DMS114 treated with DMSO at 0.1 percent for 48 hours (cell line): ENCODE measurements around the gene UBTFL1.
"Not testable (repeated sequence)": the region's sequence is repeated elsewhere in the genome, so short reads cannot be mapped to it uniquely, and the experiment has no call there.

Source experiments
- DNase-seq: peaks from one replicate; lab custom pipeline; 2025; ENCODE audit not compliant: unreplicated experiment; lab: John Stamatoyannopoulos, UW

Gene UBTFL1, protein sequence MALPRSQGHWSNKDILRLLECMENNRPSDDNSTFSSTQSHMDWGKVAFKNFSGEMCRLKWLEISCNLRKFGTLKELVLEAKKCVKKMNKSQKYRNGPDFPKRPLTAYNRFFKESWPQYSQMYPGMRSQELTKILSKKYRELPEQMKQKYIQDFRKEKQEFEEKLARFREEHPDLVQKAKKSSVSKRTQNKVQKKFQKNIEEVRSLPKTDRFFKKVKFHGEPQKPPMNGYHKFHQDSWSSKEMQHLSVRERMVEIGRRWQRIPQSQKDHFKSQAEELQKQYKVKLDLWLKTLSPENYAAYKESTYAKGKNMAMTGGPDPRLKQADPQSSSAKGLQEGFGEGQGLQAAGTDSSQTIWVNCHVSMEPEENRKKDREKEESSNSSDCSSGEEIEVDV

DNA sequence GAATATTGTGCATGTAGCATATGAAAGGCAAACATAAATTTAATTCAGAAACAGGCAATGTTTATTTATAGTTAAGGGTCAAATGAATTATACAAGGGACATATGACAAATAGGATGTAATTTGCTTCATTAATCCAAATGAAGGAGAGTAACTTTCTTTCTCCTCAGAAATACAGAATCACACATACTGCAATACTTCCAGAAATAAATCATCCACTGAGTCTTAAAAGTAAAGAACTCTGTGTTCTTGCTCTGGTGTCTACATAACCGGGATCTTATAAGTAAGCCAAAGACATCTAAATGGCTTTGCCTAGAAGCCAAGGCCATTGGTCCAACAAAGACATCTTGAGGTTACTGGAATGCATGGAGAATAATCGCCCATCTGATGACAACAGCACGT is at the start of gene UBTFL1:
TSS of gene UBTFL1 (plus strand) at position 301 of the 400 bp plus-strand sequence. CDS start at position 301, 0 bp downstream.
- DNase-seq: not testable (repeated sequence)

GRCh38 chr11:90051591-90052209 is 34.0 kb upstream of the UBTFL1 start:
- DNase-seq: not testable (repeated sequence)

- DNase-seq: not testable (repeated sequence)
Measured at GRCh38 chr11:90052311-90052710, 33.4 kb upstream of the UBTFL1 start.

- not testable (repeated sequence) for DNase-seq
Measured at GRCh38 chr11:90053545-90053944, 32.2 kb upstream of the UBTFL1 start.

GRCh38 chr11:90088731-90089130 is 3.0 kb downstream of the UBTFL1 start:
- DNase-seq: not testable (repeated sequence)

DNA sequence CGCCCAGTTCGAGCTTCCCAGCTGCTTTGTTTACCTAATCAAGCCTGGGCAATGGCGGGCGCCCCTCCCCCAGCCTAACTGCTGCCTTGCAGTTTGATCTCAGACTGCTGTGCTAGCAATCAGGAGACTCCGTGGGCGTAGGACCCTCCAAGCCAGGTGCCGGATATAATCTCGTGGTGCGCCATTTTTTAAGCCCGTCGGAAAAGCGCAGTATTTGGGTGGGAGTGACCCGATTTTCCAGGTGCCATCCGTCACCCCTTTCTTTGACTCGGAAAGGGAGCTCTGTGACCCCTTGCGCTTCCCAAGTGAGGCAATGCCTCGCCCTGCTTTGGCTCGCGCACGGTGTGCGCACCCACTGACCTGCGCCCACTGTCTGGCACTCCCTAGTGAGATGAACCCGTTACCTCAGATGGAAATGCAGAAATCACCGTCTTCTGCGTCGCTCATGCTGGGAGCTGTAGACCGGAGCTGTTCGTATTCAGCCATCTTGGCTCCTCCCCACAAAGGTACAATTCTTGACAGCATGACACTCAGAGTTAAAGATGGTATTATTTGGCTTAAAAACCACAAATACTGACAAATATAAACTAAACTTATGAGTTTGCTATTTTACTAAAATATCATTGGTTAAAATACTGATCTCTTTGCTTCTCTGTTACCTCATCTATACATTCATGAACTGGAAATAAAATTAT is 9.6 kb downstream of the UBTFL1 start:
- not testable (repeated sequence) for DNase-seq

- not testable (repeated sequence) for DNase-seq
Measured at GRCh38 chr11:90098261-90098660, 12.5 kb downstream of the UBTFL1 start.

DNA sequence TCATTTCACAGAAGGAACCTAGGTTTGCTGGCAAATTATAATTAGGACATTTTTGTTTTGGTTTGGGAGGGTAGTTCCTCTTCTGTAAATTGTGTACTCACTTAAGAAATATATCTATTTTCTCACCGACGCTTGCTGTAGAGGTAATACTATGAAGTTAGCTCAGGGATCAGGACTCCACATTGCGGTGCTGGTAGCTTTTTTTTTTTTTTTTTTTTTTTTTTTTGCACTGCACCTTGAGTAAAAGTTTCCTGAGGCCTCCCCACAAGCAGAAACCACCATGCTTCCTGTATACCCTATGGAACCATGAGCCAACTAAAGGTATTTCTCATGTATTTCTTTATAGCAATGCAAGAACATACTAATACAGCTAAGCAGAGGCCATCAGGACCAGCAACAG is 14.7 kb downstream of the UBTFL1 start:
- no peak for DNase-seq

DNA sequence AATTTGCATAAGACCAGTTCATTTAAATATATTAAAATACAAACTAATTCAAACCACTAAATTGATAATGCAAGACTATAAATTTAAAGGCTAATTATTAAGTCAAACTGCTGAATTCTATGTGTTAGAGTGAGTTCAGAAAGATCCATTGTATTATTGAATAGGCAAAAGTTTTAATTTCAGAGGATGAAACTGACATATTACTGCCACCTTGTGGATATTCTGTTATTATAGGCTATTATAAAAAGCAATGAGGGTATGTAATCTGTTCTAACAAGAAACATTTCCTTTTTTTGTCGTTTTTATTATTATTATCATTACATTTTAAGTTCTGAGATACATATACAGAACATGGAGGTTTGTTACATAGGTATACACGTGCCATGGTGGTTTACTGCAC is 27.8 kb downstream of the UBTFL1 start:
- no peak for DNase-seq

DNA sequence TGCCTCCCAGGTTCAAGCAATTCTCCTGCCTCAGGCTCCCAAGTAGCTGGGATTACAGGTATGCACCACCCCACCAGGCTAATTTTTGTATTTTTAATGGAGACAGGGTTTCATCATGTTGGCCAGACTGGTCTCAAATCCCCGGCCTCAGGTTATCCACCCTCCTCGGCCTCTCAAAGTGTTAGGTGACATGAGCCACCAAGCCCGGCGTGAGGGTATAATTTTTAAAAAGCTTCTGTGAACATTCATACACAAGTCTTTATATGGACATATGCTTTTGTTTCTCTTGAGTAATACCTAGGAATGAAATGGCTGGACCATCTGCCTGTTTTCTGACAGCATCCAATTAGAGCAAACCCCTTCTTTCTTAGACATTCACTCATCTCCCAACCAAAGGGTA is 34.4 kb downstream of the UBTFL1 start:
- no peak for DNase-seq

DNA sequence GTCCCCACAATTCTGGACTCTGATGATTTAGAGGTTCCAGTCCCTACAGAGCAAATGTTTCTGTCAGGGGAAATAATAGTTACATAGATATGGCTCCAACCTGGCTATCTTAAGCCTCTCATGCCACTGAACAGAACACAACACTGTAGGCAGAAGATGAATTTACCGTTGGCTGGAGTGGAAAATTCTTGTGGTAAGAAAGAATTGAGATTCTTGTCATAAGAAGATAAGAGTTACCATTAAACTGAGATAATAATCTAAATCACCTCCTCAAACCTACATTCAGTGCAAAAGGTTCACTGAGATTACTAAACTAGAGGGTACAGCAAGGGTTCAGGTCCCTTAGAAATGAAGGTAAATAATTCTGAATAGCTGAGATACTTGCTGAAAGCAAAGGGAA is 38.6 kb downstream of the UBTFL1 start:
- no peak for DNase-seq

DNA sequence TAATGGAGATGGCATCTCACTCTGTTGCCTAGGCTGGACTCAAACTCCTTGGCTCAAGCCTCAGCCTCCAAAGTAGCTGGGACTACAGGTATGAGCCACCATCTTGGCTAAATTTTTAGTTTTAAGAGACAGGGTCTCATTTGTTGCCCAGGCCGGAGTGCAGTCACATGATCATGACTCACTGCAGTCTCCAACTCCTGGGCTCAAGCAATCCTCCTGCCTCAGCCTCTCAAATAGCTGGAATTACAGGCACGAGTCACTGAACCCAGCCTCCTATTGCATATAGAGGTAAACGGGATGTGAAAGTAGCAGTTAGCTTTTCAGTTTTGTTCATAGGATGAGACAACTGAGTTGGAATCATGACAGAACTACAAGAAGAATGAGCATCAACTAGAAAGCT is 39.2 kb downstream of the UBTFL1 start:
- DNase-seq: no peak

DNA sequence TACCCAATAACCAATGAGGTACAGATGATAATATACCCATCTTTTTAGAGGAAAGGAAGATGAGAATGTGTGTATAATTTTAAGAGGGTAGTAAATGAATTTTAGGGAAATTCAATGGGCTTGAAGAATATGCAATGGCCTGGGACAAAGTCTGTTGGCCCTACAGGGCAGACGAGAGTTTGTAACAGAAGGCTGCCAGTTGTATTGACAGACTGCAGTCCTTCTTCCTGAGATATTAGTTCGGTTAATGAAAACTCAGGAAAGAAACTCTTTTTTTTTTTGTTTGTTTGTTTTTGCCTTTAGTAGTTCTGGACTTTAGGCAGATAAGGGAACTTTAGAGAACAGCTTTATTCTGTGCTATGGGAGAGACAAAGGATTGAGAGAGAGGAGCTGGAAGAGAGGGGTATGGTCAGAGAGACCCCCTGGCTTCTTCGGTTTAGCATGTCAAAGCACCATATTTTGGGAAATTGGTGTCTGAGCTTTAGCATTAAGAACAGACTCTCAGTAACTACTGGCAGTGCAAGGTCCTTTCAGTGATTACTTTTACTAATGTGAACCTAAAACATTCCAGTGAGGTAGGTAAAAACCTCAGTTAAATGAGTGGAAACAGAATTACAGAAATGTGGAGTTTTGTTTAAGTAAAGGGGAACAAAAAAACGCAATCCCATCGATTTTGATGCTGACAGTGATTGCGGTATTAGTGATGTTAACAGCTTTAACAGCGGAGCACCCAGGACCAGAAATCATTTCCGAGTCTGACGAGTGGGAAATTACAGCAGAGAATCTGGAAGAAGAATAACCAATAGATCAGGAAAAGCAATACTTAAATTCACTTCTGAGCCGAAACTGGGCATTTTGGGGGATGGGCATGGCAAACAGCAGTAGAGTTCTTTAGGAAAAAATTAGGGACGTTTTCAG is 48.1 kb downstream of the UBTFL1 start:
- no peak for DNase-seq

GRCh38 chr11:90134478-90135003 is 48.8 kb downstream of the UBTFL1 start, which contains the start of gene NAALAD2:
Gene NAALAD2, plus strand, starts transcription at chr11:90134663. Its CDS starts 96 bp downstream, at chr11:90134759.
- no peak for DNase-seq

- no peak for DNase-seq
Measured at GRCh38 chr11:90135016-90135415, 49.3 kb downstream of the UBTFL1 start.
